ENCODE data around the gene ITPK1.

ITPK1 gene

GRCh38 chr14:93010130-93010499 lies 105.6 kb downstream of the ITPK1 start:
- no peak for DNase-seq (ENCODE audit: low spot score)

DNA sequence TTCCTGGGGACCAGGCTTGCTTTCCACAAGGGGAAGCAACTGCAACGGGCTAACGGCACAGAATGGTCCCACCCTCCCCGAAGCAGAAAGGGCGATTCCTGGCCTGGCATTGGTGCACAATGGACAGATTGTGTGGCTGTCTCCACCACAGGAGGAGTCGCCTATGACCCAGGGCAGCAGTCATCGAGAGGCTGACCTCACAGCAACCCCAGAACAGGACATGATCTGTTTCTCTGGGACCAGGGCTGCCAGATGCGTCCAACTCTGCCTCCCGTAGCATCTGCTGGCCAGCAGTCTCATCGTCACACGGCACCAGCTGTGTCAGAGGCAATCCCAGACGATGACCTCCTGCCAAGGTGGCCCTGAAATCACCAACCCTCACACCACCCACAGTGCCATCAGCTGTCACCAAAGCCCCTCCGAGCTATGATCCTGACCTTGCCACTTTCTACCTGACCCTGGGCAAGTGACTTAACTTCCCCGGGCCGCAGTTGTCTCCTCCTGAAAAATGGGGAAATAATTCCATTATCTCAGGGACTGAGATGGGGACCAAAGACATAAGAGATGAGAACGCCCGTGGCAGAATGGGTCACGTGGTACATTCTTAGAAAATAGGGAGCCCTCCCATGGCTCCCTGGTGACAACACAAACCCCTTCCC lies 106.1 kb downstream of the ITPK1 start:
- no peak for DNase-seq (ENCODE audit: low spot score)

DNA sequence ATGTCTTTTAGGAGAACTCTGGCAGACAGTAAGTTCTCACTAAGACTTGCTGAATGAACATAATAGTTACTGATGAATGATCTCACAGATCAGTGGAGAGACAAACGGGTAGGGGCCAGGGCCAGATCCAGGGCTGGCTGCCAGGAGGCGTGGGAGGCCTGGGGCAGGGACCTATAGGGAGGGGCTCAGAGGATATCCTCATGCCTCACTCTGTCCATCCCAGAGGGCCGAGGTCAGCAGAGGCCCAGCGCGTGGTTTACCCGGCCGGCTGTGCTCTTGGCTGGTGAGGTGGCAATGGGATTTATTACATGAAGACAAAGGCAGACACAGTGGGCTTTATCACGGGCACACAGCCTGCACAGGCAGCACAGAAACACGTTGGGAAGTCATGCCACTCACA lies 107.3 kb downstream of the ITPK1 start:
- DNase-seq (ENCODE audit: low spot score) = no peak

DNA sequence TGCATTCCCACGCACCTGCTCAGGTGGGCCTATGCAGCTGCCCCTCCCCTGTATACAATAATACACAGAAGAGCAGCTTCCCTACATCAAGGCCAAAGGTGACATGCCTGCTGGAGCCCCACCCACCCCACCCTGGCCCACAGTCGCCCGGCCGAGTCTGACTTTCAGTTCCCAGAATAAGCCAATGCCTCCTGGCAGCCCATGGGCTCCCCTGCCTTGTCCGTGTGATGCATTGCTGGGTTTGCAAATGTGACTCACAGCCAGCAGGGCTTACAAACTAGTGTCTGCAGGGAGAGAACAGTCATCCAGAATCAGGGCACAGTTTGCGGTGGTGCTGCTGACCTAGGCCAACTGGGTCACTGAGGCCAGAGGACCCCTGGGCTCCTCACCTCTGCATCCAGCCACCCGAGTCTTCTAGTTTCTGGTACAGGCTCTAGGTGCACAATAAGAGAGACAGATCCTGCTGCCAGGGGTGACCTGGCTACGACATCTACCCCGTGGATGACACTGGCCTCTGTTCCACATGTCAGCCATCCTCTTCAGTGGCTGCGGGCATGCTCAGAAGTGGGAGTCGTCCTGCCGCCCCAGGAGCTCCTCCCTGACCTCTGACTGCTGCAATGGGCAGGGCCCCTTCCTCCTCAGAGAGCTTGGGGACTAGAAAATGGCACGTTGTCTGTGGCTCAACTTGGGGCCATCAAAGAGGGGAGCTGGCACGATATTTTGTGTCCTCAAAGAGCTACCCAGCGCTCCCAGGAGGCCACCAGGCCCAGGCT lies 108.3 kb downstream of the ITPK1 start:
- DNase-seq (ENCODE audit: low spot score) = no peak

- no peak for DNase-seq (ENCODE audit: low spot score)
These were observed 109.1 kb downstream of the ITPK1 start for GRCh38 chr14:93006567-93007051.

DNA sequence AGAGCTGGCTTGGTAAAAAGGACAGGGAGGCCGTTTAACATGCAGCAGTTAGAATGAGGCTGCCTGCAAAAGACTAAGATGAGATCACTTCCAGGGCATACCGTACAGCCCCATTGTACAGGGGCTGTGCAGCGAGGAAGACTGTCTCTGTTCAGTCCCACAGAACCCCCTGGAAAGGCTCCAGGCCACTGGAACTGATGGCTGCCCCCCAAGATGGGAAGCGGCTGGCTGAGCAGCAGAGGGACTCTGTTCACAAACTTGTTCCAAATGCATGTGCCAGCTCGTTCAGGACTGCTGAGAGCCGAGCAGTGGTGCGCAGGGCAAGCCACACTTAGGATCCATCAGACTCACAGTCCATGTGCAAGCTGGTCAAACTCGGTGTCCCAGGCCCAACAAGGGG lies 109.9 kb downstream of the ITPK1 start:
- no peak for DNase-seq (ENCODE audit: low spot score)

- no peak for DNase-seq (ENCODE audit: low spot score)
These were observed 110.5 kb downstream of the ITPK1 start for GRCh38 chr14:93005135-93005813.

- no peak for DNase-seq (ENCODE audit: low spot score)
These were observed 111.0 kb downstream of the ITPK1 start for GRCh38 chr14:93004699-93005082.

DNA sequence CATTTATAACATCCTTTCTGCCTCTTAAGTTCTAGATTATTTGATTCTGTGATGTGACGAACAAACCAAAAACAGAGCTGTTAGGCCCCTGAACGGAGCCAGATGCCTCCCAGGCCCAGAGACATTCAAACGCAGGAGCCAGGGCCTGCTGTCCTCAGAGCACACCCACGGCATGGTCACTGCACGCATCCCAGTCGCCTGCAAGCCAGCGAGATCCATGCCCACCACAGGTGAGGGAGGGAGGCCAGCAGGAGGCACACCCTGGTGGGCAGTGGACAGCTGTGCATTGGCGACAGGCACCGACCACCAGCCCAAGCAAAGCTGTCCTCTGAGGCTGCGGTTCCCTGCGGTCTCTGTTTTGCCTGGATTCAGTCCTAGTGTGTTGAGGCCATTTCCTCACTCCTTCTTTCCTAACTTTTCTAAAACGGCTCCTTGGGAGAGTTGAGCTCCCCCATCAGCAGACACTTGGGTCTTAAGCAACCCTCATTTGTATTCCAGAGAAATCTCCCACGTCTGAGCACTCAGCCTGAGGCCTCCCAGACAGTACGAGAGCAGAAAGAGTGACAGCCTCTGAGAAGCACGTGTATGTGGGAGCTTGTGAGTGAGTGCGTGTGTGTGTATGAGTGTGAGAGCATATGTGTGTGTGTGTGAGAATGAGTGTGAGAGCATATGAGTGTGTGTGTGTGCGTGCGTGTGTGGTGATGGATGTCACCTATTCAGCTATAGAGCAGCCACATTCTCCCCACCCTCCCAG lies 111.6 kb downstream of the ITPK1 start:
- no peak for DNase-seq (ENCODE audit: low spot score)

DNA sequence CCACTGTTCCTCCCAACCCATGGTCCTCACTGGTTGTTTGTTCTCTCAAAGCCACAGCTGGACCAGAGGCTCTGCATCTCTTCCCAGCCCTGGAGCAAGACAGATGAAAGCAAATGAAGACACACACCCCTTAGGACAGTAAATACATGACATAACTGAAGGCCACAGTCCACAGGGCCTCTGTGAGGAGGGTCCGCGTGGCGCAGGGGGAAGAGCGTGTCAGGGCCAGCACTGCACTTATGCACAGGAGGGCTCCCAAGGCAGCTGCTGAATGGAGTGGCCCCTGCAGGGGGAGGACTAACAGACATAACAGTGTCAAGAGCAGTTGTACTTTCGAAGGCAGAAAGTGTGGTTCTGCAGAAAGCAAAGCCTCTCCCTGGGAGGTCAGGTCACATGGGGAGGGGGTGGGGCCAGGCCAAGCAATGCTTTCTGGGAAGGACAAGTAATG lies 112.8 kb downstream of the ITPK1 start:
- no peak for DNase-seq (ENCODE audit: low spot score)

DNA sequence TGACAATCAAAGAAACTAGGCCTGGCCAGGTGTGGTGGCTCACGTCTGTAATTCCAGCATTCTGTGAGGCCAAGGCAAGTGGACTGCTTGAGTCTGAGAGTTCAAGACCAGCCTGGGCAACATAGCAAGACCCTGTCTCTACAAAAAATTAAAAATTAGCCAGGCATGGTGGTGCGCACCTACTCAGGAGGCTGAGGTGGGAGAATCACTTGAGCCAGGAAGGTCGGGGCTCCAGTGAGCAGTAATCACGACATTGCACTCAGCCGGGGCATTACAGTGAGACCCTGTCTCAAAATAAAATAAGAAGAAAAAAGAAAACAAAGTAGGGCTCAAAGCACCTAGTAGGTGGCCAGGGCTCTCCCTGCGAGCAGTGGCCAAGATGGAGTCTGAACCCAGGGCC lies 113.7 kb downstream of the ITPK1 start:
- DNase-seq (ENCODE audit: low spot score) = no peak

DNA sequence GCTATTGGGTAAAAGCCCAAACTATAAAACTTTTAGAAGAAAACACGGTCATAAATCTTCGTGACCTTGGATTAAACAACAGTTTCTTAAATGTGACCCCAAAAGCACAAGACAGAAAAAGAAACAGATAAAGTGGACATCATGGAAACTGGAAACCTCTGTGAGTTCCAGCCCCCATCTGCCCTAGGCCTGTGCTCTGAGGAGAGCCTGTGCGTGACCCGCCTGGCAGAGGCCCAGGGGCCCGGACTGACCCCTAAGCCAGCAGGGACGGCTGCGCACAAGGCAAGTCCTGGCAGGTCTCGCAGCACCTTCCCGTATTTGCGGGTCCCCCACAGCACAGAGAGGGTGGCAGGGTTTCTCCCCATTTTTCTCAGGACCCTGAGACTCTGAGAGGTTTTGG lies 116.8 kb downstream of the ITPK1 start:
- no peak for DNase-seq (ENCODE audit: low spot score)

GRCh38 chr14:92997343-92998061 lies 118.2 kb downstream of the ITPK1 start:
- DNase-seq (ENCODE audit: low spot score) = no peak

- DNase-seq (ENCODE audit: low spot score) = no peak
These were observed 120.1 kb downstream of the ITPK1 start for GRCh38 chr14:92995620-92996019.

GRCh38 chr14:92994942-92995341 lies 120.8 kb downstream of the ITPK1 start:
- DNase-seq (ENCODE audit: low spot score) = no peak

- DNase-seq (ENCODE audit: low spot score) = no peak
These were observed 121.5 kb downstream of the ITPK1 start for GRCh38 chr14:92994131-92994676.

- DNase-seq (ENCODE audit: low spot score) = no peak
These were observed 122.4 kb downstream of the ITPK1 start for GRCh38 chr14:92993302-92993701.

DNA sequence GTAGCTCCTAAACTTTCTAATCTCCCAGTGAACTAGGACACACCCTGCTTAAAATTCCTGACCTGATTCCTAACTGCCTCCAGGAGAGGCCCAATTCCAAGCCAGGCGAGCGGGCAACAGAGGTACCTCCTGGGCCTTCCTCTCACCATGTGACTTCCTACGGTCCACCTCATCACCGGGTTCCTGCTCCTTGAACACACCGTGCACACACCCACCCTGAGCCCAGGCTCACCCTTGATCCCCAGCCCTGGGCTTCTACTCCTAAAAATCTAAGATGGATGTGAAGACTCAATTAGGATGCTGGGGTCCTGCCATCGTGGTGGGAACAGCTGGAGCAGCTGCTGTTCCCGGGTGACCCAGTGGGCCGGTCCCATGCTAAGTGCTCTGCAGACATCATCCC lies 124.2 kb downstream of the ITPK1 start:
- no peak for DNase-seq (ENCODE audit: low spot score)

DNA sequence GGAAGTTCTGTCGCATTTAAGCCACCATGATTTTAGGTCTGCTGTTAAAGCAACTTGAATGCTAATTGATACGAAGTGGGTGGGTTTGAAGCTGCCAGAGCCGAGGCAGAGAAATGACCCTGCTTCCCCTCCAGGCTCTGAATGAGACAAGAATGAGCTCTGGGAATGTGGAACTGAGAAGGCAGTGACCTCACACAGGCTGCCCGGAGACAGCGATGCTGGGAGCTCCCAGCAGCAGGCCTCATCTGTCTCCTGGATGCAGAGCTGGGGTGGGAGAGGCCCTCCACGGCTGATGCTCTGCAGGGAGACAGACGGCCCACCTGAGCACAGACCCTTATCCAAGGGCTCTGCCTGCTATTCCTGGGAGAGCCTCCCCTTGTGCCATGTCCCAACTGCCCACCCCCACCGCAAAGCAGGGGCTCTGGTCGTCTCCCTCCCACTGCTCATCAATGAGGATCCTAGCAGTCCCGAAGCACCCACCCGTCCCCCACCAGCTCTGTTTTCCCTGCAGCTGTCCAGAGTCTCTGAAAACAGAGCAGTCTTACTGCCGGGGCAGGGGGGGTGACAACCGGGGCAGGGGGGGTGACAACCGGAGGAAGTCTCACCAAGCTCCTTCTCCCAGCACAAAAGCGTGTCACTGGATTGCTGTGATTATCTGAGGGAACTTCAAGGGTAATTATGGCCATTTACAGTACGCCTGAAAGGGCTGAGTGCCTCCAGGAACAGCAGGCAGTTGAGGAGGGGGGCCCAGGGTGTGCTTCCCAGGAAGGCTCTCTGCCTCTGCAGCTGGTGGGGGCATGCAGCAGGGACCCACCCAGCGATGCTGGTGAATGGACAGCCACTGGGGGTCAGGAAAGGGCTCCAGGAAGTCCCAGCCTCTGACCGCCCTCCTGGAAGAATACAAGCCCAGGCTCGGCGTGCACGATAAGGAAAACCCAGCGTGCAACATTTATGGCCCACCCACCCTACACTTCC lies 125.0 kb downstream of the ITPK1 start:
- no peak for DNase-seq (ENCODE audit: low spot score)
